HCT116 (cell line): ENCODE measurements around the gene FES. TPM values are rescaled to one million over a fixed set of nuclear protein-coding genes. Genes with fewer than 3 reads are reported as not detected.

ENCODE experiments used
- ATAC-seq: fragments of 200-7000 bp; cut with Tn5 transposase; 2 replicates; pipeline ENCODE4 v1.9.1; 2020; ENCODE audit warnings: mild to moderate bottlenecking, moderate library complexity
- BruUV-seq: library from RNA; stranded (reverse); fragments of 400-500 nt; replicated peaks from 2 replicates; lab custom pipeline; 2021; lab: Mats Ljungman, UMichigan
- CTCF ChIA-PET: fragments of 300-600 bp; sonication (Branson Sonifier 250); formaldehyde crosslinking; loops from one replicate; lab custom pipeline; 2021; ENCODE audit warnings: antibody characterized with exemption; lab: Charles Lee
- POLR2A ChIA-PET: fragments of 300-600, 350-600 bp; sonication (Branson Sonifier 250); formaldehyde crosslinking; loops from one replicate; lab custom pipeline; 2021; ENCODE audit warnings: antibody characterized with exemption; lab: Charles Lee
- RAD21 ChIA-PET, 2 experiments: fragments of 300-600 bp; sonication (Branson Sonifier 250); formaldehyde crosslinking; loops; one replicate each; lab custom pipeline; 2023; ENCODE audit warnings: low total read pairs in 2 of 2; ENCODE audit not compliant: uncharacterized antibody in 2 of 2, unreplicated experiment in 2 of 2, low non-redundant PET in 1 of 2; lab: Charles Lee
- DNase-seq: peaks from one replicate; pipeline ENCODE4 v3.0.0-alpha.2; 2010; ENCODE audit warnings: low read depth, low spot score
- H2AFZ ChIP-seq: fragments of 200-600 bp; shearing (Covaris generic), sonication (generic); 2 replicates; pipeline ENCODE4 v1.6.1; 2017; ENCODE audit warnings: low read depth, mixed run types, mixed read lengths, antibody characterized with exemption, low read length; ENCODE audit not compliant: poor library complexity, severe bottlenecking
- H3K27ac ChIP-seq: 2 replicates; pipeline ENCODE4 v1.5.1; 2012; ENCODE audit warnings: low read depth, low read length
- H3K27me3 ChIP-seq: fragments of 200-600 bp; sonication (generic); 2 replicates; pipeline ENCODE4 v1.6.1; 2016; ENCODE audit warnings: mixed run types, low read length, mixed read lengths; ENCODE audit not compliant: insufficient read depth
- H3K36me3 ChIP-seq, 2 experiments: fragments of 200-500 bp in 1 of 2; fragments of 200-600 bp in 1 of 2; sonication (Bioruptor generic) in 1 of 2; sonication (generic) in 1 of 2; 2 replicates each; pipeline versions ENCODE4 v1.5.1 to v1.6.1; 2014 to 2016; ENCODE audit warnings: low read length in 2 of 2, inconsistent platforms in 1 of 2, mixed read lengths in 1 of 2, mixed run types in 1 of 2; ENCODE audit not compliant: insufficient read depth in 2 of 2, control insufficient read depth in 1 of 2
- H3K4me1 ChIP-seq, 2 experiments: fragments of 200-600 bp in 1 of 2; sonication (generic) in 1 of 2; 2 replicates each; pipeline versions ENCODE4 v1.5.1 to v1.6.1; 2012 to 2017; ENCODE audit warnings: low read length in 2 of 2, inconsistent platforms in 1 of 2, mild to moderate bottlenecking in 1 of 2, mixed read lengths in 1 of 2, mixed run types in 1 of 2, moderate library complexity in 1 of 2; ENCODE audit not compliant: insufficient read depth in 2 of 2, control insufficient read depth in 1 of 2
- H3K4me2 ChIP-seq: fragments of 200-600 bp; sonication (generic); 2 replicates; pipeline ENCODE4 v1.6.1; 2017; ENCODE audit warnings: mixed run types, low read length, mixed read lengths
- H3K4me3 ChIP-seq, 2 experiments: fragments of 200-600 bp in 1 of 2; sonication (generic) in 1 of 2; replicated peaks in 1 of 2; 2 replicates each; pipeline ENCODE4 v1.5.1; 2011 to 2016; ENCODE audit warnings: low read length in 2 of 2, control low read depth in 1 of 2, low read depth in 1 of 2, mild to moderate bottlenecking in 1 of 2, mixed read lengths in 1 of 2, mixed run types in 1 of 2
- H3K79me2 ChIP-seq: fragments of 200-600 bp; sonication (generic); 2 replicates; pipeline ENCODE4 v1.6.1; 2017; ENCODE audit warnings: mild to moderate bottlenecking, mixed run types, low read length, moderate library complexity, mixed read lengths; ENCODE audit not compliant: insufficient read depth
- H3K9ac ChIP-seq: fragments of 200-600 bp; sonication (generic); 2 replicates; pipeline ENCODE4 v1.6.1; 2016; ENCODE audit warnings: low read length, mixed read lengths
- H3K9me2 ChIP-seq: fragments of 200-600 bp; sonication (generic), shearing (Covaris generic); 2 replicates; pipeline ENCODE4 v1.6.1; 2017; ENCODE audit warnings: mixed run types, mild to moderate bottlenecking, moderate library complexity; ENCODE audit not compliant: insufficient read depth
- H3K9me3 ChIP-seq, 2 experiments: fragments of 200-500 bp in 1 of 2; fragments of 200-600 bp in 1 of 2; sonication (Bioruptor generic) in 1 of 2; sonication (generic) in 1 of 2; 2 replicates each; pipeline ENCODE4 v1.6.1; 2014 to 2017; ENCODE audit warnings: low read length in 2 of 2, mixed read lengths in 2 of 2, inconsistent platforms in 1 of 2, low read depth in 1 of 2, mild to moderate bottlenecking in 1 of 2, mixed run types in 1 of 2, moderate library complexity in 1 of 2; ENCODE audit not compliant: control insufficient read depth in 1 of 2, insufficient read depth in 1 of 2
- H4K20me1 ChIP-seq: fragments of 200-600 bp; sonication (generic), shearing (Covaris generic); 2 replicates; pipeline ENCODE4 v1.6.1; 2017; ENCODE audit warnings: mixed run types, mild to moderate bottlenecking, moderate library complexity; ENCODE audit not compliant: insufficient read depth
- CBX3 ChIP-seq: IDR thresholded peaks from 2 replicates; pipeline ENCODE4 v1.6.1; 2012; ENCODE audit warnings: low read depth
- CEBPB ChIP-seq: IDR thresholded peaks from 2 replicates; pipeline ENCODE4 v1.6.1; 2012; ENCODE audit warnings: low read depth
- EGR1 ChIP-seq: IDR thresholded peaks from 2 replicates; pipeline ENCODE4 v1.6.1; 2012; ENCODE audit warnings: low read depth
- EZH2phosphoT487 ChIP-seq: fragments of 200-600 bp; IDR thresholded peaks from 2 replicates; pipeline ENCODE4 v1.6.1; 2018; ENCODE audit warnings: antibody characterized with exemption, borderline replicate concordance
- FOSL1 ChIP-seq: IDR thresholded peaks from 2 replicates; pipeline ENCODE4 v1.6.1; 2012; ENCODE audit warnings: low read depth
- POLR2A ChIP-seq: IDR thresholded peaks from 2 replicates; pipeline ENCODE4 v1.7.0; 2011; ENCODE audit warnings: borderline replicate concordance; ENCODE audit not compliant: insufficient read depth, insufficient read length; ENCODE audit errors: extremely low read depth
- POLR2AphosphoS5 ChIP-seq: IDR thresholded peaks from 2 replicates; pipeline ENCODE4 v1.6.1; 2011; ENCODE audit warnings: mild to moderate bottlenecking, low read depth, low read length, moderate library complexity
- RAD21 ChIP-seq: IDR thresholded peaks from 2 replicates; pipeline ENCODE4 v1.6.1; 2012; ENCODE audit warnings: low read depth, mild to moderate bottlenecking
- TCF7L2 ChIP-seq: IDR thresholded peaks from 2 replicates; pipeline ENCODE4 v1.7.0; 2011; ENCODE audit warnings: borderline replicate concordance, inconsistent platforms; ENCODE audit not compliant: insufficient read depth, insufficient read length; ENCODE audit errors: extremely low read depth
- YY1 ChIP-seq: IDR thresholded peaks from 2 replicates; pipeline ENCODE4 v1.6.1; 2011; ENCODE audit warnings: low read length, low read depth, moderate library complexity, mild to moderate bottlenecking; ENCODE audit not compliant: insufficient replicate concordance; ENCODE audit errors: extremely low read depth
- ZFX ChIP-seq: fragments of 450-650 bp; IDR thresholded peaks from 2 replicates; pipeline ENCODE4 v1.6.1; 2017
- ZNF274 ChIP-seq: fragments of 200-500 bp; sonication (Bioruptor generic); IDR thresholded peaks from 2 replicates; pipeline ENCODE4 v1.6.1; 2014; ENCODE audit warnings: mild to moderate bottlenecking, low read depth, low read length, inconsistent platforms
- intact Hi-C: fragments of 100-400 bp; cut with micrococcal nuclease; formaldehyde crosslinking; loops from 2 replicates; pipeline ENCODE4 v1.10.0; 2022
- total RNA-seq: library from RNA; stranded (reverse); gene quantifications from one replicate; pipeline ENCODE4 v1.2.1, GENCODE V29; 2021; ENCODE audit not compliant: unreplicated experiment

Gene FES
- total RNA-seq, 1 experiment from 2014 or later: 5.3 TPM

GRCh38 chr15:90869140-90869541 is 15.2 kb upstream of the FES start (continued):
- TF ChIP-seq YY1: no peak
- no peak for TF ChIP-seq ZFX
- TF ChIP-seq FOSL1: no peak
- TF ChIP-seq EZH2phosphoT487: no peak
- no peak for TF ChIP-seq POLR2A
- TF ChIP-seq, all 23 proteins: peak for 0

DNA sequence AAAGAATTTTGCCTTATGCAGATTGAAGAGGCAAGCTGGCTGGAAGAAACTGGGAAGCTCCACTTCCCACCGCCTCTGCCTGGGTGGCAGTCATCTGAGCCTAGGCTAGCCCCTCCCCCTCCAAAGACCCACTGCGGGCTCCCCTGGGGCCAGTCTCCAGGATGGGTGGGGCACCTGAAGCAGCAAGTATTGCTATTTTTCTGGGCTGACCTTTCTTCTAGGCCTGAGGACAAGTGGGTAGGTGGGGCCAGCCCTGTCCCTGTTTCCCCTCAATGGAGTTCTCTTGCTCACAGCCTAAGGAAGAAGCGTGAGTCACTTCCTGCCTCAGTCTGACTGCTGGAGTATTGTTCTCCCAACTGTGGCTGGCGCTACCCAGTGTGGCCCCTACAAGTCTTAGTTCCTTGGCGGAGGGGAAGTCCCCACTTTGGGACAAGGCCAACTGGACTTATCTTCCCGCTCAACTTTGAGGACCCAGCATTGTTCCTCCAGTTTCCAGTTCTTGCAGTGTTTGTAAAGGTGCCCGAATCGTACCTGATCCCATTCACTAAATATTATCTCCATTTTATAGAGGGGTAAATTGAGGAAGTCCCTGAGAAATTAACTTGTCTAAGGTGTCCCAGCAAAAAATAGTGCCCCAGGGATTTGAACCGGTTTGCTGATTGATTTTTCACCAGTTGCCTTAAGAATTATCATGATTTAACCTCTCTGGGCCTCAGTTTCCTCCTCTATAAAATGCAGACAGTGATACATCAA is 14.5 kb upstream of the FES start:
- CTCF ChIA-PET: interaction anchor here (1.5 kb wide), 1 partner anchor 16 kb away, joined by 4 read pairs; no protein-coding TSS in a partner anchor
- no peaks in the 10 kb centered on the region for H3K36me3 ChIP-seq
- no TSS peak for BruUV-seq
- H4K20me1 ChIP-seq: no peaks in the 10 kb centered on the region
- intact Hi-C loops: loop anchor here (5.0 kb wide), 1 partner anchor 222 kb away; no protein-coding TSS in a partner anchor
- H3K9ac ChIP-seq: peak overlapping the region; percentile 83
- H3K27ac ChIP-seq: peak overlapping the region; percentile 95
- no peaks in the 10 kb centered on the region for H3K27me3 ChIP-seq
- H3K4me2 ChIP-seq: peak overlapping the region; percentile 97
- H3K9me2 ChIP-seq: no peaks in the 10 kb centered on the region
- H2AFZ ChIP-seq: no peak overlapping the region
- peak; percentile 64 for ATAC-seq
- POLR2A ChIA-PET: interaction anchor here (2.0 kb wide), 1 partner anchor 9 kb away, joined by 6 read pairs; no protein-coding TSS in a partner anchor
- TF ChIP-seq RAD21 (no peak), POLR2AphosphoS5 (peak; percentile 77), EGR1 (no peak), TCF7L2 (peak; percentile 20), YY1 (peak; percentile 73), POLR2A (peak; percentile 19), ZNF274 (no peak), CBX3 (no peak), CEBPB (no peak)
- RAD21 ChIA-PET: no interaction called here
- peak overlapping the region; percentile 74 to 86 for H3K4me3 ChIP-seq
- no peaks in the 10 kb centered on the region for H3K9me3 ChIP-seq
- peaks cover 34% of the 10 kb centered on the region for H3K79me2 ChIP-seq
- H3K4me1 ChIP-seq: peaks cover 57 to 62% of the 10 kb centered on the region in 2 experiments
- peak; percentile 85 for DNase-seq
